ENCODE data around the gene DMD.

DMD gene

DNA sequence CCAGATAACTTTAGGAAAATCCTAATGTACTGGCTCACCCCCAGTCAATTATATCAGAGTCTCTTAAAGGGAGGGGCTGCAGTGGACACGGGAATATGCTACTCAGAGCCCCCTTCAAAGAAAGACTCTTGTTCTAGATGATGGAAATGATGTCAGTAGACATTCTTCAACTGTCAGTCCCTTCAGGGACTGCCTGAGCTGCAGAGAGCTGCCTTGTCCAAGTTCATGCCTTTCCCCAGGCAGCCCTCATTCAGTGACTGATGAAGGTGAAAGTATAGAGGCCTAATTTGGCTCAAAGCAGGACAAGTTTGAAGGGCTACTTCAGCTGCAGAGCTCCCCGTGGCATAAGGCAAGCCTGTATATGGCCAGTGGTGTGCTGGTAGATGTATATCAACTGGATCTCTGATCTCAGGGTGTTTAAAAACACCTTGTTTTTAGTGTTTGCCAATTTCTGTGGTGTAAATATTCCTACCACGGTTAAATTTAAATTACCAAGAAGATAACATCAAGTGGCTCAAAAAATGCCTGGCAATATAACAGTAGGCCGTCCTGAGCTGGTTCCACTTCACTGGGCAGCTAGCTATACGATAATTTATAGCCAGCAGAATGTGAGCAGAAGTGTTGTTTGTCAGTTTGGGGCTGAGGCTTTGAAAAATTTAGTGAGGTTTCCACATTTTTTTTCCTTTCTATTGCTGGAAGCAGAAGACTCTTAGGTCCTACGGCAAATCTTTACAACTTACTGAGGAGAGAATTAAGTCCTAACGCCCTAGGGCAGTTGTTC lies 1390.7 kb downstream of the DMD start:
- DNase-seq, result no peak

DNA sequence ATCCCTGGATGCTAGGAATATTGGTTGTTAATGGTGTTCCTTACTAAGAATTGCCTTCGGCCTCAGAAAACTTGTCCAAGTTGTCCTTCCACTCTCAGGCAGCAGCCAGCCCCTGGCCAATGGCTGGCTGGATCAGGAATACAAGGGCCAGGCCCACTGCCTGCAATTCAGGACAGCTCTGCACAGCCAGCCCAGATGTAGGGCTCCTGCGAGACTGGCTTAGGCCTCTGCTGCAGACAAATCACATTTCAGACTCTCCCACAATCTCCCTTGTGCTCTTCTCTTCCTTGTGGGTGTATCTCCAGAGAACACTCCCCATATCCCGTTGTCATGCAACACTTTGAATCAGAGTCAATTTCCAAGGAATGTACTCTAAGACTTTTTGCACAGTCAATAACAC lies 1391.9 kb downstream of the DMD start:
- DNase-seq, result no peak

DNA sequence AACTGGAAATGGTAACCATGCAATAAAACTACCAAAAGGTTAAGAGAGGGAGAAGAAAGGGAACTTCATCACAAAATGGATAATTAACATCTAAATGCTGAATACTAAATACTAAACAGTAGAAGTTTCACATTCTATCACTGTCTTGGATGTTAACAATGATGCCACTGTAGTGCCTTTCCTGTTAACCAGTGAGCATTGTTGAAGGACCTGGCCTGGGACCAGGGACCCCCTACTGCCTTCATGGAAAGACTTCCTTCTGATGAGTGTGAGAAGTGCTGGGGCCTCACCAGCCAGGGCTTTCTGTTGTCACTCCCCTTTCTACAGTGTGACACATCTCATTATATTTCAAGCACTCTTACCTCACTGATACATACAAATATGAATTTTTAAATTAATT lies 1400.2 kb downstream of the DMD start:
- DNase-seq, result no peak

DNA sequence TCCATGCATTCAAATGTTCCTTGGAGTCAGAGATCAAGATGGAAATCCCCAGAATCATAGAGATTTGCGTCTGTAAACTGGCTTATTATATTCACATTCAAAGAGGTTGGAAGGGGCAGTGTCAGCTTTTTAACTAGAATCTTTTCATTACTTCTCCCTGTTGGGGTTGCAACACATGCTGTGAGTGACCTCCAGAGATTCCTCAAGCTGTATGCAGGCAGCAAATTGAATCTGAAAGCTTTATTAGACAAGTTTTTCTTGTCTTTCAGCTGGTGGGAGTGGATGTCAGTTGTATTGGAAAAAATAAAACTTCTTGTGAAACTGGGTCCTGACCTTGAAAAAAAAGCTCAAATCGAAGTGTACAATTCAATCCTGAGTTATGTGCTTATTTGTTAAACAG lies 1403.0 kb downstream of the DMD start:
- no peak for DNase-seq

DNA sequence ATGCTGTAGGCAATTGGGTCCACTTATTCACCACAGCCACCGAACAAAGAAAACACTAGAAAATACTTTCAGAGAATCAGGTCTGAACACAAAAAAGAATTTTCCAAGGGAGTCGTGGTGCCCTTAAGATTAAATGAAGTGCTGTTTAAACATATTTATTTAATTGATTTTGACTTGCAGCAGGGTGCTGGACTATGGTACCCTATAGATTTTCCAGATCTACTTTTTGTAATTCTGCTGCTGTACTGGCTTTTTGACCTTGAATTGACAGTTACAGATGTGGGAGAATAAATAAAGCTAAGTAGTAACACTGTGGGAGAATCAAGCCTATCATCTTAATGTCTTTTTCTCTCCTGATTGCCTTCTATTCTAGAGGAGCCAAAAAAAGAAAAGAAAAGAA lies 1404.2 kb downstream of the DMD start:
- DNase-seq, result no peak

DNA sequence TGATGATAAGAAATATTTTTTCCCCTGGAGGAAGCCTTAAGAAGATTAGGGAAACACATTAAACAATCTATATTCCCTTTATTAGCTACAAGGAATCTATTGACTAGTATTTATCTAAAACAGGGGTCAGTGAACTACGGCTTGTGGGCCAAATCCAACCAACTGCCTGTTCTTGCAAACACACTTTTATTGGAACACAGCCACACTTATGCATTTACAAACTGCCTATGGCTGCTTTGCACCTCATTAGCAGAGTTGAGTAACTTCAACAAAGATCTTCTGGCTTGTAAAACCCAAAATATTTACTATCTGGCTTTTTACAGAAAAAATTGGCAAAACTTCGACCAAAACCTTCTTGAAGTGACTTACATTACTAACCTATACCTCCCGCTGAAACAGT lies 1405.6 kb downstream of the DMD start:
- no peak for DNase-seq

GRCh38 chrX:31800219-31800618 lies 1411.1 kb downstream of the DMD start:
- DNase-seq, result no peak

DNA sequence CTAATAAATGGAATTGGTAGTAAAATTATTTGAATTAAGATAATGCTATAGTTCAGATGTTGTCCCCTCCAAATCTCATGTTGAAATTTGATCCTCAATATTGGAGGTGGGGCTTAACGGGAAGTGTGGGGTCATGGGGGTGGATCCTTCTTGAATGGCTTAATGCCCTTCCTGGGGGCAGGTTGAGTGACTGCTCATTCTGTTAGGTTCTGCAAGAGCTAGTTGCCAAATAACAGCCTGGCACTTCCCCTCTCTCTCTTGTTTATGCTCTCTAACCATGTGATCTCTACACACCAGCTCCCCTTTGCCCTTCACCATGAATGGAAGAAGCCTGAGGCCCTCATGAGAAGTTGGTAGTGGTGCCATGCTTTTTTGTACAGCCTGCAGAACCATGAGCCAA lies 1414.7 kb downstream of the DMD start:
- no peak for DNase-seq

DNA sequence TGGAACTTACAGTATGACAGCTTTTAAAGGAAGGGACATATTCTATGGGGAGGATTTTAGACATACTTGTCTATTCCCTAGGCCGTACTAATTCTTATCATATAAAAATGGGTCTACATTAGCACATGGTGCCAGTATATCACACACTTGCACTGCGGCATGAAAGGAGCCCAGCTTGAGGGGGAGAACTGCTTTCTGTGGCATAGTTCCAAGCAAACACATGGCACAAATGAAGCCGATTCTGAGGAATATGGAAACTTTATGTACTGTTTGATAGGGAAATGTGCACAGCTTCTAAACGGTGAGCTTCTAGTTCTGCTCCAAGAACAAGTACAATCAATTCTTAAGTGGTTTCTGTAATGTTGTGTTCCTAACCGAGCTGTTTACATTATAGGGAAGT lies 1463.9 kb downstream of the DMD start:
- no peak for DNase-seq

GRCh38 chrX:31743004-31743403 lies 1468.3 kb downstream of the DMD start:
- DNase-seq, result no peak

- DNase-seq, result no peak
These were observed 1493.9 kb downstream of the DMD start for GRCh38 chrX:31717474-31717873.

DNA sequence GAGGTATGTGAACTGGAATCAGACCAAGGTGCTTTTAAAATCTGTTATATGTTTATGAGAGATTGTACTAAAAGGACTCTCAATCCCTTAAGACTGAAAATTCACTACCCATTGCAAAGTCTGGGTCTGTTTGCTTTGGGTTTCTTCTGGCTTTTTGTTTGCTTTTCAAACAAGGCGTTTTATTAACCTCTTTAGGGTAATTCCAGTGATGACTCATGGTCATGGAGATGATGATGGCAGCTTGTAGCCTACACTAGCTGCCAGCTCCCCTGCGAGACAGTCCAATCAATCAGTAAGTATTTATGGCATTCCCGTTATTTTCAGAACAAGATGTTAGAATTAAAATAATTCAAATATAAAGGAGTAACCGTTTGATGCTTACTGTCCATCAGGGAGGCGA lies 1495.7 kb downstream of the DMD start:
- DNase-seq, result no peak

GRCh38 chrX:31714797-31715196 lies 1496.6 kb downstream of the DMD start:
- no peak for DNase-seq

GRCh38 chrX:31713120-31713519 lies 1498.2 kb downstream of the DMD start:
- DNase-seq, result no peak

DNA sequence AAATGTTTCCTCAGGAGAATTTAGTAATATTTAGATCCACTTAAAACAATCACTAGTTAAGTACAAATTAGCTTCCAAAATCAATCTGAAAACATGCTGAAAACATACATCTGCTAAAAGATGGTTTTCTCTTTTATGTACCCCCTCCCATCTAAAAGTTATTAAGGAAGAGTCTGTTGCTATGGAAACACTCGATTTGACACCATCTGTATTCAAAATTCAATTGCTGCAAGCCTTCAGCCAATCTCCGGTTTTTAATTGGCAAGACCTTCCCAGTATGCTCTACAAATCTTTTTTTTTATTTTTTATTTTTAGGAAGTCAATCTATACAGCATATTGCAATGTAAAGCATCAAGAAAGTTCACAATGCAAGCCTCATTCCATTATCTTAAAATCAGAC lies 1500.2 kb downstream of the DMD start:
- DNase-seq, result no peak

- DNase-seq, result no peak
These were observed 1503.2 kb downstream of the DMD start for GRCh38 chrX:31708116-31708515.

DNA sequence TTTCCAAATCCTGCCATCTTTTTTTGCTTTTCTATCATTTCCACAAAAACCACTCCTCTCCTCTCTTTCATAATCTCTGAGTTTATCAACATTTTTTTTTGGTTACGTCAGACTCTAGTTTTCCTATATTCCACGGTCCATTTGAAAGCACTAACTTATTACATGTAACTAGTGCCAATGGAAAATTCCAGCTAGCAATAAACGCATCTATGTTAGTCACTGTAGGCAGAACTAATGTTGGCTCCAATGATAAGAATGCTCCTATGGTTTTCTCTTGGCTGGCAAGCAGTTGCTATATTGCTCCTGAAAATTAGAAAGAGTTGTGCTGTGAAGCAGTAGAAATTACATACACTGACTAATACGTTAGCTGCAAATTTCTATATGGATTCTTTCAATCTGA lies 1504.9 kb downstream of the DMD start:
- DNase-seq, result no peak

- no peak for DNase-seq
These were observed 1505.5 kb downstream of the DMD start for GRCh38 chrX:31705816-31706215.

DNA sequence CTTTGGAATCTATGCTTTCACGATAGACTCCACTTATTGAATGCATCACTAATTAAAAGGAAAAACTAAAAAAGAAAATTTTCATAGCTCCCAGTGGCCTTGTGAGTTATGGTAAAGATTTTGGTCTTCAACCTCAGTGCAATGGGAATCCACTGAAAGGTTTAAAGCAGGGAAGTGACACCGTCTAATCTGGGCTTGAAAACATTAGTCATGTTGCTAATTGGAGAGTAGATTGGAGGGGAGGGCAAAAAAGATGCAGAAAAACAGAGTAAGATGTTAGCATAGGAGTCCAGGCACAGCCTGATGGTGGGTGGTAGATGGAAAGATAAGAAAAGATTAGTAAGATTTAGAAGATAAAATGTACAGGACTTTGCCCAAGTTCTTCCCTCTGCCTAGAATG lies 1506.4 kb downstream of the DMD start:
- DNase-seq, result no peak

DNA sequence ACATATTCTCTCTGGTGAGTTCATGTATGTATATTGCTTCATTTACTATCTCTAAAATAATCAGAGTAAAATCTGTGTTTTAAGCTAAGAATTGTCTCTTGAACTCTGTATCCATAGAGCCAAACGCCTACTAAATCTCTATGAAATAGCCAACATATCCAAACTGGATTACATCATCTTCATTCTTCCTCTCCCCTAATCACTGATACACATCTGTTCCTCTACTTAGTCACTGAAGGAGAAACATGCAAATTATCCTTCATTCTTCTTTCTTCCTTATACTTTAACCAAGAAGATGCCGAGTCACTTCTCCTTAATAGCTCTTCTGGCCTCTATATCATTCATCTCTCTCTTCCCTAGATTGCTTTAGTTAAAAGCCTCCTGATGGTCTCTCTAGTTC lies 1509.1 kb downstream of the DMD start:
- DNase-seq, result no peak

GRCh38 chrX:31697294-31697916 lies 1513.9 kb downstream of the DMD start:
- DNase-seq, result no peak

GRCh38 chrX:31679861-31680260 lies 1531.5 kb downstream of the DMD start:
- no peak for DNase-seq

GRCh38 chrX:31670245-31670644 lies 1541.1 kb downstream of the DMD start:
- DNase-seq, result no peak

- DNase-seq, result no peak
These were observed 1545.9 kb downstream of the DMD start for GRCh38 chrX:31665454-31665853.

DNA sequence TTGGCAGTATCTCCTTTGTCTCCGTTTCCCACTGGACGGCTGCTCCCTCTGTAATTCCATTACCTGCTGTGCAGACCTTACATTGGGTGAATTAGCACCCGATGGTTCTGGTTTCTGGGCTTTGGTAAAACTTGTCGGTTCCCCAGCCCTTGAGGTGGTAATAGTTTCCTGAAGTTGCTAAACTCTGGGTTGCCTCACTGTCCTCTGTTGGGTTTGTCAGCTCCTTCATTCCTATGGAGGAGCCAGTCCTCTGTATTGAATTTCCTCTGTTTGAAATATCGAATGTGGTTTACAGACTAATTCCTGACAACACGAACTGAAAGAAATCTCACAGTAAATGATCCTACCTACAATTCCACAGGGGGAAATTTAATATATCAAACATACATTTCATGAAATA lies 1548.2 kb downstream of the DMD start:
- no peak for DNase-seq

Data from activated CD8-positive, alpha-beta memory T cell treated with anti-CD3 and anti-CD28 coated beads, Interleukin-2, amount 50 U/mL, for 4 hours (primary cell).